Fibroblast of peridontal ligament (primary cell): ENCODE data around the gene PRUNE2.

ENCODE experiments used
- DNase-seq: peaks from one replicate; pipeline ENCODE4 v3.0.0-alpha.2; 2010; ENCODE audit errors: extremely low read depth

The PRUNE2 gene

DNA sequence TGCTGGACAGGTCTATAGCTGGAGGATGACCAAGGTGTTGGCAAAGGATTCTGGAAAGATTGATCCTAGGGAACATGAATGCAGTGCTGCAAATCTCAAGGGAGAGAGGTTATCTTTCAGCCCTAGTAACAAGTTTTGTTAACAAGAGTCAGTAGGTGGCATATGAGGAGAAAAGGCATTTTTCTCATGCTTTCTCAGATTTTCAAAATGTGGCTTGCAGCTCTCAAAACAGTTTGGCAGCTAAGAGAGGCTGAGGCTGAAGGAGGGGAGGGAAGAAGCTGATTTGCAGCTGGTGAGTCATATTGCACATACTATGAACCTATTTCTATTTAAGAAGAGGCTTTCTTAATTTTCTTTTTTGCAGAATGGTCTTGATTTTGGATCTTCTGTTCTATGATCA lies 205.9 kb downstream of the PRUNE2 start:
- peak; percentile 90 for DNase-seq

DNA sequence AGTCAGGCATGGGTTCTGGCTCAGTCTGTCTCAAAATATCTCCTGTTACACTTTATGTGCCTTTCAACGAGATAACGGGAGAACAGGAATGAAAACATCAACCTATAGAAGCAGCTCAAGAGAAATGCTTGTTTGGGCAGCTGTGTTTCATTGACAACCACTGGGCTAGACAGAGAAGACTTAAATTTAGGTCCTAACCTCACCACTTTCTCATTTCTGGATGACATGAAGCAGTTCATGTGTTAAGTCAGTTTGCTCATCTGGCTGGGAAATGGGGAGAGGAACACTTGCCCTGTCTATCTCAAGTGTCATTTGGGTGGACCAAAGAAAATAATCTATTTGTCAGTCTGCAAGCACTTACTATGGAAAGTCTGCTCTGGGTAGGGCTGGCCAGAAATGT lies 208.4 kb downstream of the PRUNE2 start:
- no peak for DNase-seq

DNA sequence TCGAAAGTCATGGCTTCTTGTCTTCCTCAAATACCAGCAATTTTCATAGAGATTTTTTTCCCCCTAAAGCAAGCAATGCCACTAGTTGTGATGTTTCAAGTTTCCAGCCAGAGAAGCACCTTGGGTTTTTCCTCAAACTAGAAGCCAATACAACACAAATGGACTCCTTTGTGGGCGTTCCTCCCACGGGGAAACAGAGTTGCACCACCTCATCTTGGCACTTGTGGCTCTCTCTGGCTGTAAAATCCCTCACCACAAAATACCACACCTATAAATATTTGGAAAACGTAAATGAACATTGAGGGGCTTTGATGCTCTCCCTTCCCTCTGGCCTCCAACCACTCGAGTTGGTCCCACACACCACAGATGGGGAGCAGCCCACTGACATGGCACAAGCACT lies 208.8 kb downstream of the PRUNE2 start:
- no peak for DNase-seq

DNA sequence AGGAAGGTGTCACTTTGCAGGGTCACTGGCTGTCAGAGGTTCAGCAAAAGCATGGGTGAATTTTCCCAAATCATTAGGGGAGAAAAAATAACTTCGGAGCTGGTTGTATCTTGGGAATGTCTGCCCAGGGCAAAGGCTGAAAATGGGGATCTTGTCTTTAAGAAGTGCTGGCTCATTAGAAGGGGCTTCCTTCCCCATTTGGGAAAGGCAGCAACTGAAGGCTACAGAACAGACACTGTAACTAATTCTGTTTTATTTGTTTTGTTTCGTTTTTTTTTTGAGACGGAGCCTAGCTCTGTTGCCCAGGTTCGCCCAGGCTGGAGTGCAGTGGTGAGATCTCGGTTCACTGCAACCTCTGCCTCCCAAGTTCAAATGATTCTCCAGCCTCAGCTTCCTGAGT lies 212.0 kb downstream of the PRUNE2 start:
- DNase-seq, result no peak

DNA sequence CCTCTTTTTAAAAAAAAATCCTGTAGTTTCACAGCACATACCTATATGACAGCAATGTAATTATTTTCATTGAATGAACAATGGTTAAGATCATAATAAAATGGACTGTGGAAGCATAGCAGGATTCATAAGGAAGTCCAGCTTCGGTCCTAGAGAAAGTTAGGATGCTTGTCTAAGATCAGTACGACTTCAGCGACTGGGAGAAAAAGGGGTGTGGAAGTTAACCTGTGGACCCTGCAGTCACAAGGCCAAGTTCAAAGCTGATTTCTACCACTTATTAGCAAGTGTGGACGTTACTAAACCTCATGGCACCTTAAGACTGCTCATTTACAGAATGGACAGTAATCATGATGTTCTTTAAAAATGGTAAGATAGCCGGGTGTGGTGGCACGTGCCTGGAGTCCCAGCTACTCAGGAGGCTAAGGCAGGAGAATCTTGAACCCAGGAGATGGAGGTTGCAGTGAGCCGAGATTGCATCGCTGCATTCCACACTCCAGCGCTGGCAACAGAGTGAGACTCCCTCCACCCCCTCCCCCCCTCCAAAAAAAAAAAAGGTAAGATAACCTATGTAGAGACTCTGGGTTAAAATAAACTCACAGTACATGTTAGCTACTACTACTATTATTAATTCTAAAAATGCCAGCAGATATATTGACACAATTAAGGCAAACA lies 213.3 kb downstream of the PRUNE2 start:
- DNase-seq, result no peak

DNA sequence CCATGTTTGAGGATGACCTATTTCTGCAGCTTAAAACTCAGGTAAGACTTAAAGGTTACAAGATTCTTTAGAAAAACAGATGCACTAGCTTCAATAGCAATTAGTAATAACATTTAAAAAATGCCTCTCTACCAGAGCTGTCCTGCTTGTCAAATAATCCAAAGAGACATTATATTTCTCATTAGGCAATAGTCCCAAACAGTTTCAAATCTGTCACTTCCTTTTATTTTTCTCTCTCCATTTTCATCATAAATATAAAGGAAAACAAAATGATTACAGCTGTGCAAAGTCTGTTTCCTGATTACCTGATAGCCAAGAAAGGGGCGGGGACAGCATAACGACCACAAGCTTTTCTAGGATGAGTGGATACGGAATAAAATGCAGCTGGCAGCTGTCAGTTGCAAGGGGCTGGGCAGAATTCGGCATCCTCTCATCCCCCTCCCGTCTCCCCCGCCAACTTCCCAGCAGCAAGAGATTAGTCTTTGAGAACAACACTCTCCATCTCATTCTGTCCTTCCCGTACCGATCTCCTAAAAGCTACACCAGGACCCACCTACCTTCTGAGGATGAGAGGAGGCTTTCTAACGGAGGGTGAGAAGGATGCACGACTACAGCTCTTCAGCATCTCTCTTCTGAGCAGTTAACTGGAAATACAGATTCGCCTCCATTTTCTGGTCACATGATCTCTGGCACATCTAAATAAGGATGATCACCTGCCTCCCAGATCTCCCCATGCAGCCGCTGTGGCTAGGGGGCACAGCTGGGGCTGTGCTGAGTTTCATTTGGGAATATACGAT lies 214.2 kb downstream of the PRUNE2 start:
- peak; percentile 22 for DNase-seq

DNA sequence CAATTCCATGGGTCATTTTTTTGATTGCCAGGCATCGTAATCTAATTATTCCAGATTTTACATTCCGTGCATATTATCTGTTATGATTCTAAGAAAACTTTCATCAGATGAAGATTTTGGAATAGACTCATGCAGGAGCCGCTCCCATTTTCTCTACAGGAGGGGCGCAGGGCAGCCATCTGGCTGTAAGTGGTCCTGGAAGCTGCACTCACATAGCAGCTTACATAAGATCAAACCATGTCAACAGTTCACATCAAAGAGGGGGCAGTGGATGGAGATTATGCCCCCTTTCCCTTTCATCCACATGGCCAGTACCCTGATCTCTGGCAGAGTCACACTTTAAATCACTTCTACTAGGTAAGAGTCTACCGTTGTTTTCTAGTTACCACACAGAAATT lies 214.9 kb downstream of the PRUNE2 start:
- DNase-seq, result no peak

DNA sequence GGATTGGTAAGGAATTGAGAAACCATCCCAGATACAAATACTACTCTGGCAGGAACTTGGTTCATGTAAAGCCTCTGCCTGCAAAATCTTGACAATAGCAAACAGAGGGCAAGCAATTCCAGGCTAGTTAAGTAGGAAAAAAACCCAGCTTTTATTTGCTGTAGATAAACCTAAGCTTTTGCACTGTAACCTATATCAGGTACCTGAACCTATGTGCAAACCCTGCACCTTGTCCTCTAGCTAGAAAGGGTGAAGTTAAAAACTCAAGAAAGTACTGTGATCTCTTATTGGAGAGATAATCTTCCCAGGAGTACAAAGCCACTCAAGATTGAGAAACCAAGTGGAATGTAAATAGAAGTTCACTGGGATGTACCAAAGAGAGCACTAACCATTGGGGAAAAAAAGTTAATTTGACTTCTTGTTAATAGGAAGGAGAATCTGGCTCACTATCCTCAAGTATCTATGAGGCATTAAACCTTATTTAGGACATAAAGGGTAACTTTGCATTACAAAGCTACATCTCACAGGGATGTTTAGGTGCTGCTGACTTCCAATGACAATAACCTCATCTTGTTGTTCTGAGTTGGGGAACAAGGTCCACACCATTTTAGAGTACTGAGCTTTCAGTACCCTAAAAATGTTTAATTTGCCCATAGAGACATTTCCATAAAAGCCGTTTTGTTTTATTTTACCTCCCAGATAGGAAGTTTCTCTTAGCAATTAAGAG lies 215.5 kb downstream of the PRUNE2 start:
- no peak for DNase-seq

DNA sequence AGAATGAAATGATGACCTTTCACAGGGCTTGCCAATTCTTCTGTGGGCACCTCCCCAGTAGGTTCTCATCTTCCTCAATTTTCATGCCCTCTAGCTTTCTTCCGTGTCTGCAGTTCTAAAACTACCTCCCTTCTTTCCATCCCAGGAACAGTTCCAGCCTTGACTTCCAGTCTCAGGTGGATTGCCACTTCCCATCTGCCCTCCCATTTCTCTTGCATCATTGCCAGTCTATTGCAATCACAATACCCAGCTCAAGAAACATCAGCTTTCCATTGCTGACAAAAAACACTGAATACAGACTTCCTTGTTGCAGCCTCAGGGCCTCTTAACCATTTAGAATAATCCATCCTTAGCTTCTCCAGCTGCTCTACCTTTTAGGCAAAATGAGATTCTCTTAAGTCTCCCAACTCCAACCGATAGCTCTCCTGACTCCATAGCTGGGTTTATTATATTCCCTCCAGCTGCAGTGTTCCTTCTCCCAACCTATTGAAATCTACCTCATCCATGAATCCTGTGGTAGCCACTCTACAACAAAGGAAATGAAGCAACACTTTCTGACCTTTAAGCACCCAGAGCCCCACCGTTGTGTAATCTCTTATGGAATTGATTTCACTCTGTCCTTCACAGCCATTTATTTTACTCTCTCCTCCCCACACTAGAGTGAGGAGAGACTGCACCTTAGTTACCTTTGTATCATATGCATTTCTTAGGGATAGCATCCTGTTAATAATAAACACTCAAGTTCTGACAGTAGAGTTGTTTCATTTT lies 217.3 kb downstream of the PRUNE2 start:
- DNase-seq, result peak; percentile 44

DNA sequence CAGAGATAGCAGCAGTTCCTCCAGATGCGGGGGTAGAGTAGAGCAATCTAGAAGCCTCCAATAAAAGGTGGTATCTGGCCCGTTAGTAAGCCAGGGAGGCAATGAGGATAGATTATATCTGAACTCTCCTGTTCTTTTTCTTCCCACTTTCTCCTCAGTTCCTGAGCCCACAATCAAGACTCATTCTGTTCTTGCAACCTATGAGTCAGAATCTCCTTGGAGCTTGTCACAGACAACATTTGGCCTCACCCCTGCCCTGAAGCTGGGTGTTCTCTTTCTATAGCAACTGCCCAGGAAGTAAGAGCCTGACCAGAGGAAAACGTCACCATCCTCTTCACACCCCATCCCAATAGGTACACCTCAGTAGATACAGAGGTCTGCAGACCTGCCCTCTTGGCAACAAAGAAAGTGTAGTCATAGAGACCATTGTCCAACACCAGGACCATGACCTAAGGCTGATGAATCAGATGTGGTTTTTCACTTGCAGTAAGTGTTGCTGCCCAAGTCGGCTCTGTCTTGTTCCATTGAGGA lies 218.0 kb downstream of the PRUNE2 start:
- DNase-seq, result peak; percentile 81

DNA sequence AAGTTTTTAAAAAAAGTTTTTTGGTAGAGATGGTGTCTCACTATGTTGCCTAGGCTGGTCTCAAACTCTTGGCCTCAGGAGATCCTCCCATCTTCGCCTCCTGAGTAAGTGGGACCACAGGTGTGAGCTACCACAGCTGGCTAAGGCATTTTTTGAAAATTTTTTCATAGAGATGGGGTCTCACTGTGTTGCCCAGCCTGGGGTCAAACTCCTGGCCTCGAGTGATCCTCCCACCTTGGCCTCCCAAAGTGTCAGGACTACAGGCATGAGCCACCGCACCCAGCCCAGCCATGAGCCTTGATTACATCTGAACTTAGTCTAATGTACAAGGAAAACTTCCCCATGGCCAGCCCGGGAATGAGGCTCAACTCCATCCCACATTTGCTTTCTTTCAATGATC lies 219.2 kb downstream of the PRUNE2 start:
- no peak for DNase-seq

DNA sequence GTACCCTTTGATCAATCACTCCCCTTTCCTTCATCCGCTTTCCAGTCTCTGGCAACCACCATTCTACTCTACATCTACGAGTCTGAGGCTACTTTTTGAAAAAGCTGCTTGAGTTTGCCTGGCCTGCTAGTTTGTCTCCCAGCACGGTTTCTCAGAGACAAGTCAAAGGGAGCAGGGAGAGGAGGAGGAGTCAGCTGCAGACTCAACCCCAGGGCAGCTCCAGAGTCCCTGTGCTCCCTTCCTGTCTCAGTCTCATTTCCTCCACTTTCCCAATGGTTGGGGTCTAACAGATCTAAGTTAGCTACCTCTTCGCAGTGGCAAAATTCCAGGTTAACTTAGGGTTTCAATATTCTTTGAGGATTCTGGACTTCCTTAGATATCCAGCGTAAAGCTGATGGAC lies 221.7 kb downstream of the PRUNE2 start:
- no peak for DNase-seq

DNA sequence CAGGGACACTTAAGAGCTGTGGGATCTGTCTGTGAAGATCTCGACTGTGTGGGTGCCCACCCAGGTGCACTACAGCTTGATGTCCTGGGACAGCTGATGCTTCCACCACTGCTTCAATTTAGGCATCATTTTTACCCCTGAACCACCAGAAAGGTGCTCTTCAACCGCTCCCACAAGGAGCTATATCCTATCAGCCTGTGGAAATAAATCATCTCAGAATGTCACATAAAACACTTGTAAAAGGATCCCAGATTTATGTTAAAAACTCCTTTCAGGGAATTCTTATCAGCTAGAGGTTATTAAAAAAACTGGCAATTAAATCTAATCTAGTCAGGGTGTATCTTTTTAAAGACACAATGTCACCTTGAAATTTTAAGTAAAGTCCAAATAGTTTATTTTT lies 224.4 kb downstream of the PRUNE2 start:
- DNase-seq, result no peak

DNA sequence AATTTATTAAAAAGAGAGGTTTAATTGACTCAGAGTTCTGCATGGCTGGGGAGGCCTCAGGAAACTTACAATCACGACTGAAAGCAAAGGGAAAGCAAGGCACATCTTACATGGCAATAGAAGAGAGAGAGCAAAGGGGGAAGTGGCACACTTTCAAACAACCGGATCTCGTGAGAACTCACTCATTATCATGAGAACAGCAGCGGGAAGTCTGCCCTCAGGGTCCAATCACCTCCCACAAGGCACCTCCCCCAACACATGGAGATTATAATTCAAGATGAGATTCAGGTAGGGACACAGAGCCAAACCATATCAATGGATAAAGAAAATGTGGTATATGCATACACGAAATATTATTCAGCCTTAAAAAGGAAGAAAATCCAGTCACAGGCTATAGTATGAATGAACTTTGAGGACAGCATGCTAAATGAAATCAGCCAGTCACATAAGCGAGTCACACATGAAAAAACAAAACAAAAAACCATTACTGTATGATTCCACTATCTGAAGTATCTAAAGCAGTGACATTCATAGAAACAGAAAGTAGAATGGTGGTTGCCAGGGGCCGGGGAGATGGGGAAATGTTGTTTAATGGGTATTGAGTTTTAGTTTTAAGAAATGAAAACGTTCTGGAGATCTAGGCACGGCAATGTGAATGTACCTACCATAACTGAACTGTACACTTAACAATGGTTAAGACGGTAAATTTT lies 225.0 kb downstream of the PRUNE2 start:
- no peak for DNase-seq

DNA sequence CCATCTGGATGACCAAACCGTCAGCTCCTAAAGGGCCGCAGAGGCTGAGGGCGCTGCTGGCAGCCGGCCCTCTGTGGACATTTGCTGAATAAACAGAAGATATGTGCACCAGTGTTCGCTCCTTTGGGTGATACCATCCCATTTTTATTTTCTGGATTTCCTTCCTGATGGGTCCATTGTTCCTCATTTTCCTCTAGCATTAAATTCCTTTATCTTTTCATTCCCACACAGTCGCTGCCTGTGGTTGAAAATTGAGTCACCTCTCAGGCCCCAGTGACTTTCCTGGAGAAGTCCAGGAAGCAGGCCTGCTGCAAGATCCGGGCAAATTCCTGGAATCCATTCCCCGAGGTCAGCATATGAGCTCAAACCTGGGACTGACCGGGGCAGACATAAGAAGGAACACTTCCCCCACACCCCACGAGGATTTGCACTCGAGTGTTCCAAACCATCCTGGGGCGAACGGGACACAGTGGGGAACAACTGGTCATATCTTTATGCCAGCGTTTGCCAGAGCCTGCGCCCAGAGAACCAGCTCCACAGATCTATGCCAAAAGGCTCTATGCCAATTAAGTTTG lies 228.3 kb downstream of the PRUNE2 start:
- DNase-seq, result no peak

DNA sequence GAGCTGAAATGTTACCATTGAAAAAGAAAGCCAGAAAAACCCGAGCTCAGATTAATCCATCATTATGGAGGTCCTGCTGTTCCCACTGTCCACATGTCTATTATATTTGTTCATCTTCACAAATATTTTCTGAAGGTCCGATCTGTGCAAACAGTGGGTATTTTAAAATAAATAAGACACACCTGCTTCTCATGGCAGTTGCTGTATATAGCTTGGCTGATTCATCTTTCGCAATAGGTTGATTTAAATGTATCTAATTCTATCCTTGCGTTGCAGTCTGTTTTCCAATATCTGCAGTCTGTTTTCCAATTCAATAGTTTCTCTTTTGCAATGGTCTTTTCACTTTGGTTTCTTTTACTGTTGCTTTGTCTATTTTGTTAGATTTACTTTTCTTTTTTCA lies 229.1 kb downstream of the PRUNE2 start:
- no peak for DNase-seq

DNA sequence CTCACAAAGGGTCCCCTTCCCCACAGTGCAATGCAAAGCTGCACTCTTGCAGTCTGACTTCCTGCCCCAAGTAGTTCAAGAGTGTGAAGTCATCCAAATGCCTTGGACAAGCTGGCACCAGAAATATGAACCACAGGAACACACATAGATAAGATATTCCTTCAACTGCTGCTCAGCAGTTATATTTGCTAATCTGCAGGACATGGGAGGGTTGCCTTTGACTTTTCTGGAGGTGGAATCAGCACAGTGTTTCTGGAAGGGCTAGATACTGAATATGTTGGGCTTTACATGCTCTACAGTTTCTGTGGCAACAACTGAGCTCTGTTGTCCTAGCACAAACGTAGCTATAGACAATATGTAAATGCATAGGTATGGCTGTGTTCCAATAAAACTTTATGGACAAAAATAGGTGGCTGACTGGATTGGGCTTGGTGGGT lies 238.4 kb downstream of the PRUNE2 start:
- DNase-seq, result peak; percentile 55

DNA sequence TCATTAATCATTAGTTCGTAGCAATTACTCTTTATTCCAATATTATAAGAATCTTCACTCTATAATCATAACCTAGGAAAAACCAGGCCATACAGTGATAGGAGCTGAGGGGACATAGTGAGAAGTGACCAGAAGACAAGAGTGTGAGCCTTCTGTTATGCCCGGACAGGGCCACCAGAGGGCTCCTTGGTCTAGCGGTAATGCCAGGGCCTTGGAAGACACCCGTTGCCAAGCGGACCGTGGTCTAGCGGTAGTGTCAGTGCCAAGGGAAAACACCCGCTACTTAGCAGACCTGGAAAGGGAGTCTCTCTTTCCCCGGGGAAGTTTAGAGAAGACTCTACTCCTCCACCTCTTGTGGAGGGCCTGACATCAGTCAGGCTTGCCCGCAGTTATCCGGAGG lies 239.9 kb downstream of the PRUNE2 start:
- peak; percentile 57 for DNase-seq

DNA sequence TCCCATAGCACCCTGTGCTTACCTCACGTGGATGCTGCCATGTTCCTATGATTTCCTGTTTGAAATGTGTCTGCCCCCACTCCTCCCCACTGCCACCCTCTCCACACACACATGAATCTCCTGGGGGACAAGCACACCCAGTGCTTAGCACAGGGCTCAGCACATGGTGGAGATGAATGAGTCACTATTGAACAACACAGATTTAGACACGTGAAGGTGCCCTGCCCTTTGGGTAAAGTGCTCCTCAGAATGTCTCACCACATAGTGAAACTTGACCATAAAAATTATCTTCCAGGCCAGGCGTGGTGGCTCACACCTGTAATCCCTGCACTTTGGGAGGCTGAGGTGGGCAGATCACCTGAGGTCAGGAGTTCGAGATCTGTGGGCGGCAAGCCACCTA lies 240.5 kb downstream of the PRUNE2 start:
- no peak for DNase-seq

DNA sequence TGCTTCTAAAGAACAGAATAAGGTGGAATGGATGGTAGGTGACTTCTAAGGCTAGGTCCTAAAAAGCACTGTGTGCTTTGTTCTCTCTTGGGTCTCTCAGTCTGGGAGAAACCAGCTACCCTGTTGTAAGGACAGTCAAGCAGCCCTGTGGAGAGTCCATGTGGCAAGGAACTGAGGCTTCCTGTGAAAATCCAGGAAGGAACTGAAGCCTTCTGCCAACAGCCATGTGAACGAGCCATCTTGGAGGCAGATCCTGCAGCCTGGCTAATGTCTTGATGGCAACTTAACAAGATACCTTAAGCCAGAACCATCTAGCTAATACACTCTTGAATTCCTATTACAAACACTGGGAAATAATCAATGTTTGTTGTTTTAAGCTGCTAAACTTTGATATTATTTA lies 241.8 kb downstream of the PRUNE2 start:
- DNase-seq, result no peak
